SU-DHL-6 (cell line): ENCODE measurements around the gene RALB.

Experiments
- H2AFZ ChIP-seq: fragments of 200-600 bp; sonication (generic); 2 replicates; pipeline ENCODE4 v1.6.1; 2014; ENCODE audit warnings: low read depth, mild to moderate bottlenecking, moderate library complexity, mixed read lengths, antibody characterized with exemption, low read length; ENCODE audit not compliant: severe bottlenecking
- H3F3A ChIP-seq: fragments of 200-600 bp; shearing (Covaris generic); 2 replicates; pipeline ENCODE4 v1.6.0; 2016; ENCODE audit warnings: antibody characterized with exemption, mild to moderate bottlenecking; ENCODE audit not compliant: insufficient read depth
- H3K27ac ChIP-seq: fragments of 200-600 bp; sonication (generic); 2 replicates; pipeline ENCODE4 v1.5.1; 2016; ENCODE audit warnings: low read depth, mild to moderate bottlenecking, low read length, moderate library complexity, mixed read lengths
- H3K27me3 ChIP-seq: fragments of 200-600 bp; sonication (generic), shearing (Covaris generic); 2 replicates; pipeline ENCODE4 v1.6.0; 2014; ENCODE audit warnings: mild to moderate bottlenecking, low read length
- H3K36me3 ChIP-seq: fragments of 200-600 bp; sonication (generic); 2 replicates; pipeline ENCODE4 v1.6.1; 2014; ENCODE audit warnings: mild to moderate bottlenecking, low read length, mixed read lengths
- H3K4me2 ChIP-seq: fragments of 300-600, 200-600 bp; shearing (Covaris generic), sonication (generic); 2 replicates; pipeline ENCODE4 v1.6.0; 2014; ENCODE audit warnings: low read length, low read depth, mild to moderate bottlenecking; ENCODE audit not compliant: poor library complexity, severe bottlenecking
- H3K4me3 ChIP-seq: fragments of 200-600 bp; sonication (generic); 2 replicates; pipeline ENCODE4 v1.5.1; 2014; ENCODE audit warnings: antibody characterized with exemption, low read length, mild to moderate bottlenecking, mixed read lengths; ENCODE audit not compliant: insufficient read depth, poor library complexity, severe bottlenecking
- H3K79me2 ChIP-seq: fragments of 200-600 bp; sonication (generic); 2 replicates; pipeline ENCODE4 v1.6.1; 2014; ENCODE audit warnings: mild to moderate bottlenecking, low read length, moderate library complexity; ENCODE audit not compliant: insufficient read depth
- H3K9ac ChIP-seq: fragments of 200-600 bp; sonication (generic); 2 replicates; pipeline ENCODE4 v1.7.0; 2014; ENCODE audit warnings: mild to moderate bottlenecking, low read length
- H3K9me2 ChIP-seq: fragments of 200-600 bp; sonication (generic); replicated peaks from 2 replicates; pipeline ENCODE4 v1.6.1; 2014; ENCODE audit warnings: low read length; ENCODE audit not compliant: insufficient read depth
- H3K9me3 ChIP-seq: fragments of 200-600 bp; sonication (generic); 2 replicates; pipeline ENCODE4 v1.6.1; 2014; ENCODE audit warnings: low read length, mixed read lengths; ENCODE audit not compliant: insufficient read depth
- H4K20me1 ChIP-seq: fragments of 200-600 bp; sonication (generic); 2 replicates; pipeline ENCODE4 v1.6.1; 2014; ENCODE audit warnings: low read depth, mild to moderate bottlenecking, antibody characterized with exemption, low read length, moderate library complexity, mixed read lengths
- EZH2phosphoT487 ChIP-seq: fragments of 200-600 bp; sonication (generic), shearing (Covaris generic); conservative IDR thresholded peaks from 2 replicates; pipeline ENCODE4 v1.6.1; 2018; ENCODE audit warnings: mild to moderate bottlenecking, antibody characterized with exemption, low read length, moderate library complexity, mixed read lengths
- TF ChIP-seq, protein P1 (sequence below): fragments of 200-600 bp; sonication (generic); IDR thresholded peaks from one replicate; pipeline ENCODE4 v1.5.1; 2017; ENCODE audit warnings: antibody characterized with exemption, mild to moderate bottlenecking, low read length, moderate library complexity; ENCODE audit not compliant: insufficient read depth, poor library complexity, severe bottlenecking

RALB gene

DNA sequence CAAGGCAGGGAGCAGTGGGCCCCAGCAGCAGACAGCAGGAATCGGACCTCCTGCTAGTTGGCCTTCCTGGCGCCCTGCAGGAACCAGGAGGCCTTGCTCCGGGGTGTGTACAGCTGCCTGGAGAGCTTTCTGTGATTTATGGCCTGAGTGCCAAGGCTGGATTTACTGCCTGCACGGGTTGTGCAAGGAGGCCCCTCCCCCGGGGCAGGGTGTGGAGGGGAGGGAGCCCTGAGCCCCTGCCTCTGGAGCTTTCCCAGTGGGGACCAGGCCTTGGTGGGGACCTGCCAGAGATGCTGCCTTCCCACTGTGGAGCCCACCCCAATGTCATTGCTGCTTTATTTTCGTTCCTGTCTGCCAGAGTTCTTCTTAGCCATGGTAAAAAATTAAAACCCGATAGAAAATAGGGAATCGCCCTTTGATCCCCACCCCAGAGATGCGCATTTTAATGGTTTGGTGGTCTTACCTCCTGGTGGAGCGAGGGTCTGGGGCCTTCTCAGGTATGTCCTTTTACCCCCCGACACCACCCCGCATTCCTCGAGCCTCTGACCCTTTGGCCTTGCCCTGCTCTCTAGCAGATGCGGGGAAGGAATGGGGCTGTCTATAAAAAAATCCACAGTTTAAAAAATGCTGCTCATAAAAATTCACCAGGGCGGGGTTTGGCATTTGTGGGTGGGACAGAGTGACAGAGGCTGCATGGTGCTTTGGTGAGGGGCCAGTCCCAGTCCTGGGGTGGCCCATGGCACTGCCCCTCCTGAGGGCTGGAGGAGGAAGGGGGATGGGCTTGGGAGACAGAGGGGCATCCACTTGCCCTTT lies 6.9 kb upstream of the RALB start:
- TF ChIP-seq EZH2phosphoT487 = no peak
- TF ChIP-seq, protein P1, sequence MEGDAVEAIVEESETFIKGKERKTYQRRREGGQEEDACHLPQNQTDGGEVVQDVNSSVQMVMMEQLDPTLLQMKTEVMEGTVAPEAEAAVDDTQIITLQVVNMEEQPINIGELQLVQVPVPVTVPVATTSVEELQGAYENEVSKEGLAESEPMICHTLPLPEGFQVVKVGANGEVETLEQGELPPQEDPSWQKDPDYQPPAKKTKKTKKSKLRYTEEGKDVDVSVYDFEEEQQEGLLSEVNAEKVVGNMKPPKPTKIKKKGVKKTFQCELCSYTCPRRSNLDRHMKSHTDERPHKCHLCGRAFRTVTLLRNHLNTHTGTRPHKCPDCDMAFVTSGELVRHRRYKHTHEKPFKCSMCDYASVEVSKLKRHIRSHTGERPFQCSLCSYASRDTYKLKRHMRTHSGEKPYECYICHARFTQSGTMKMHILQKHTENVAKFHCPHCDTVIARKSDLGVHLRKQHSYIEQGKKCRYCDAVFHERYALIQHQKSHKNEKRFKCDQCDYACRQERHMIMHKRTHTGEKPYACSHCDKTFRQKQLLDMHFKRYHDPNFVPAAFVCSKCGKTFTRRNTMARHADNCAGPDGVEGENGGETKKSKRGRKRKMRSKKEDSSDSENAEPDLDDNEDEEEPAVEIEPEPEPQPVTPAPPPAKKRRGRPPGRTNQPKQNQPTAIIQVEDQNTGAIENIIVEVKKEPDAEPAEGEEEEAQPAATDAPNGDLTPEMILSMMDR = no peak
- no peak overlapping the region for H3K27ac ChIP-seq
- no peaks in the 10 kb centered on the region for H3K36me3 ChIP-seq
- no peak overlapping the region for H3K9ac ChIP-seq
- no peaks in the 10 kb centered on the region for H4K20me1 ChIP-seq
- H3K4me3 ChIP-seq = no peak overlapping the region
- H3K27me3 ChIP-seq = no peaks in the 10 kb centered on the region
- H3K79me2 ChIP-seq = no peaks in the 10 kb centered on the region
- H3K9me2 ChIP-seq = no peaks in the 10 kb centered on the region
- H3F3A ChIP-seq = no peaks in the 10 kb centered on the region
- H3K4me2 ChIP-seq = no peak overlapping the region
- no peaks in the 10 kb centered on the region for H3K9me3 ChIP-seq
- no peak overlapping the region for H2AFZ ChIP-seq

DNA sequence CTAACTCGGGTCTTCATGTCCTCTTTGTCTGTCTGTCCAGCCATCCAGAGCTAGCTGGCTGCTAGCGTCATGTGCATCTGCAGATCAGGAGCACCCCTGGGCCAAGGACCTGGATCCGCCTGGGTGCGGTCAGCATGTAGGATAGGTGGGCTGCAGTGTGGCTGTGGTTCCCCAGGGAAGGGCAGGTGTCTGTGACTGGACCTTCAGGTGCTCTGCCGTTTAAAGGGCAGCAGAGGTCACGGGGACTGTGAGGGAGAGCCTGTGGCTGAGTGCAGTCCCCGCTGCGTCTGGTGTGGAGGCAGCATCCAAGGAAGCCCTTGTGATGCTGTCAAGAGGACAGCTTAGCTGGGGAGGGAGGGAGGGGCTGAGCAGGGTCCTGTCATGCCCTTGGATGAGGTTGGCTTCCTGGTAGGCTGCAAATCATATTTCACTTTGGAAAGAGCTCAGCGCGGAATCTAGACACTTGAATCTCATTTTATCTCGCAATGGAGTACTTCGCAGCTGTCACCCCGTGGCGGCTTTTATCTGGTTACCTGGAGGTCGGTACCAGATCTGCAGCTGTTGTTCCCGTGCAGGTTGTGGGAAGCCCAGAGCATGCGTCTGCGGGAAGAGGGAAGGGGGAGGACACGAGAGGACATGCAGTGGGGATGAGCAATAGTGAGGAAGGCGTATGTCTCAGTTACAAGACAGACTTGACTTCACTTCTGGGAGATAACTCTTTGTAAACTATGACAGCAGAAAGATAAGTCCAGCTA lies 5.9 kb upstream of the RALB start:
- Histone ChIP-seq H3K9ac (no peak overlapping the region), H4K20me1 (no peaks in the 10 kb centered on the region), H3F3A (no peaks in the 10 kb centered on the region), H3K27ac (no peak overlapping the region), H3K4me2 (no peak overlapping the region), H3K27me3 (no peaks in the 10 kb centered on the region), H2AFZ (no peak overlapping the region), H3K79me2 (no peaks in the 10 kb centered on the region), H3K9me2 (no peaks in the 10 kb centered on the region), H3K36me3 (no peaks in the 10 kb centered on the region), H3K4me3 (no peak overlapping the region), H3K9me3 (no peaks in the 10 kb centered on the region)
- TF ChIP-seq, protein P1 = no peak
- TF ChIP-seq EZH2phosphoT487 = no peak

DNA sequence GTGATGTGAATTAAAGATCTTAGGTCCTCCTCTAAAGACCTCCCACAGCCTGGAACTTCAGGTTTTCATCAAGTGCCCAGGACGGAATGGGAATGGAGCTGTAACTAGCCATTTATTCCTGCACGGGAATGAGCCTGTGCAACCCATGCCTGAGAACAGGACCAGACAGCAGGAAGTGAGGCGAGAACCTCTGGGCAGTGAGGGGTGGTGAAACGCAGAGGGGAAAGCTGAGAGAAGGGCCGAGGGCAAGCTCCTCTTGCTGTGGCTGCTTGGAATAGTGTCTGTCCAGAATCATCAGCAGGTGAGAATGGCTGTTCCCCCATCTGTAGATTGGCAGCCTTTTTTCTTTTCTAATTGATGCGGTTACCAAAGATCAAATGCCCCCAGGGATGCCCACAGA lies 4.8 kb upstream of the RALB start:
- Histone ChIP-seq H2AFZ (no peak overlapping the region), H3K36me3 (no peaks in the 10 kb centered on the region), H3K9me2 (no peaks in the 10 kb centered on the region), H3K4me3 (no peak overlapping the region), H3K27me3 (no peaks in the 10 kb centered on the region), H3K79me2 (no peaks in the 10 kb centered on the region), H3F3A (no peaks in the 10 kb centered on the region), H3K27ac (no peak overlapping the region), H3K4me2 (no peak overlapping the region), H3K9ac (no peak overlapping the region), H3K9me3 (no peaks in the 10 kb centered on the region), H4K20me1 (no peaks in the 10 kb centered on the region)
- TF ChIP-seq, protein P1 = no peak
- TF ChIP-seq EZH2phosphoT487 = no peak
